Astrocyte (in vitro differentiated cells and primary cell): ENCODE results near the gene CDKAL1. TPM values are rescaled to one million over a fixed set of nuclear protein-coding genes. Genes with fewer than 3 reads are reported as not detected.

Experiments used
- DNase-seq: peaks from one replicate; pipeline ENCODE4 v3.0.0-alpha.2; 2010; ENCODE audit warnings: low read depth
- FAIRE-seq: peaks from 2 replicates; lab custom pipeline; 2011; peaks lifted over from hg19 to GRCh38; lab: Jason Lieb, UNC
- H2AFZ ChIP-seq: 2 replicates; pipeline ENCODE4 v1.6.0; 2012; ENCODE audit warnings: low read depth, low read length, inconsistent platforms
- H3K27ac ChIP-seq: 2 replicates; pipeline ENCODE4 v1.5.1; 2011; ENCODE audit warnings: low read depth, low read length, inconsistent platforms
- H3K27me3 ChIP-seq: 2 replicates; pipeline ENCODE4 v1.6.0; 2011; ENCODE audit warnings: low read length, inconsistent platforms; ENCODE audit not compliant: insufficient read depth
- H3K36me3 ChIP-seq: 2 replicates; pipeline ENCODE4 v1.5.1; 2011; ENCODE audit warnings: low read length, inconsistent platforms; ENCODE audit not compliant: insufficient read depth
- H3K4me1 ChIP-seq: 2 replicates; pipeline ENCODE4 v1.5.1; 2011; ENCODE audit warnings: low read length, inconsistent platforms; ENCODE audit not compliant: insufficient read depth
- H3K4me2 ChIP-seq: 2 replicates; pipeline ENCODE4 v1.6.0; 2012; ENCODE audit warnings: low read length, inconsistent platforms
- H3K4me3 ChIP-seq: 2 replicates; pipeline ENCODE4 v1.5.1; 2011; ENCODE audit warnings: low read depth, mild to moderate bottlenecking, low read length, inconsistent platforms; ENCODE audit not compliant: insufficient read depth
- H3K79me2 ChIP-seq: 2 replicates; pipeline ENCODE4 v1.6.0; 2012; ENCODE audit warnings: mild to moderate bottlenecking, low read length, inconsistent platforms; ENCODE audit not compliant: insufficient read depth
- H3K9ac ChIP-seq: 2 replicates; pipeline ENCODE4 v1.6.0; 2012; ENCODE audit warnings: mild to moderate bottlenecking, low read length, inconsistent platforms
- H3K9me3 ChIP-seq: 2 replicates; pipeline ENCODE4 v1.5.1; 2012; ENCODE audit warnings: low read depth, mild to moderate bottlenecking, low read length, inconsistent platforms; ENCODE audit not compliant: insufficient read depth
- H4K20me1 ChIP-seq: 2 replicates; pipeline ENCODE4 v1.6.0; 2012; ENCODE audit warnings: low read length, inconsistent platforms; ENCODE audit not compliant: insufficient read depth
- H3K27ac Mint-ChIP-seq: one replicate; pipeline ENCODE4 v1.8.0; 2021; ENCODE audit warnings: mild to moderate bottlenecking, mixed read lengths; ENCODE audit not compliant: unreplicated experiment
- H3K27me3 Mint-ChIP-seq: one replicate; pipeline ENCODE4 v1.8.0; 2021; ENCODE audit warnings: low read depth, mixed read lengths; ENCODE audit not compliant: unreplicated experiment
- H3K36me3 Mint-ChIP-seq: one replicate; pipeline ENCODE4 v1.8.0; 2021; ENCODE audit warnings: low read depth, mixed read lengths; ENCODE audit not compliant: unreplicated experiment
- H3K4me1 Mint-ChIP-seq: one replicate; pipeline ENCODE4 v1.8.0; 2021; ENCODE audit warnings: low read depth, mixed read lengths; ENCODE audit not compliant: unreplicated experiment
- H3K4me3 Mint-ChIP-seq: one replicate; pipeline ENCODE4 v1.8.0; 2021; ENCODE audit warnings: mild to moderate bottlenecking, moderate library complexity, mixed read lengths; ENCODE audit not compliant: unreplicated experiment
- H3K9me3 Mint-ChIP-seq: one replicate; pipeline ENCODE4 v1.8.0; 2021; ENCODE audit warnings: mild to moderate bottlenecking, mixed read lengths; ENCODE audit not compliant: unreplicated experiment
- EZH2 ChIP-seq: IDR thresholded peaks from 2 replicates; pipeline ENCODE4 v1.6.1; 2012; ENCODE audit warnings: mild to moderate bottlenecking, low read length, inconsistent platforms; ENCODE audit not compliant: insufficient read depth
- total RNA-seq: library from RNA; stranded (reverse); gene quantifications from 2 replicates; pipeline ENCODE4 v1.2.1, GENCODE V29; 2021
- TF ChIP-seq, protein P1 (sequence below): IDR thresholded peaks from 2 replicates; pipeline ENCODE4 v1.5.1; 2011; ENCODE audit warnings: low read depth, mild to moderate bottlenecking, inconsistent platforms, low read length, moderate library complexity; ENCODE audit not compliant: insufficient read depth

The CDKAL1 gene
- total RNA-seq, 1 donor from 2014 or later: 13.7 TPM

DNA sequence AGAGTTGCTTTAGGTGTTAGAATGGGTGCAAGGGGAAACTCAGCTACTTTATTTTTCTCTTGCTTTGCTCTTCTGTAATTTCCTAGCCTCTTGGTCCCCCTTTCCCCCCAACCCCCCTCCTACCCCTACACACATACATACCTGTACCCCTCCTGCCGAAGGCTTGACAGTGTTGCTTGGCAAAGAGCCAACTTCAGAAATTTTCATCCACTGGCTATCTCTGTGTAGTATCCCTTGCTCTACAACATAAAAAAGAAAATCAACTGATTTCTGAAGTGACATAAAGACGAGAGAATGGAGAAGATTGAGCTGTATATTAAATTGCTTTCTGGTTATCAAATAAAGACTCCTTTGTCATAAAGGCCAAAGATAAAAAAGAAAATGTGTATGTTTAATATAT is 561.2 kb downstream of the CDKAL1 start:
- Histone ChIP-seq H3K27ac (no peak overlapping the region), H3K9me3 (no peaks in the 10 kb centered on the region), H4K20me1 (no peaks in the 10 kb centered on the region), H3K4me1 (no peaks in the 10 kb centered on the region), H3K27me3 (no peaks in the 10 kb centered on the region), H3K4me3 (no peak overlapping the region), H2AFZ (no peak overlapping the region), H3K9ac (no peak overlapping the region), H3K36me3 (no peaks in the 10 kb centered on the region), H3K79me2 (no peaks in the 10 kb centered on the region), H3K4me2 (no peak overlapping the region)
- DNase-seq (no peak), FAIRE-seq (no peak)
- no peak for TF ChIP-seq EZH2
- TF ChIP-seq, protein P1, sequence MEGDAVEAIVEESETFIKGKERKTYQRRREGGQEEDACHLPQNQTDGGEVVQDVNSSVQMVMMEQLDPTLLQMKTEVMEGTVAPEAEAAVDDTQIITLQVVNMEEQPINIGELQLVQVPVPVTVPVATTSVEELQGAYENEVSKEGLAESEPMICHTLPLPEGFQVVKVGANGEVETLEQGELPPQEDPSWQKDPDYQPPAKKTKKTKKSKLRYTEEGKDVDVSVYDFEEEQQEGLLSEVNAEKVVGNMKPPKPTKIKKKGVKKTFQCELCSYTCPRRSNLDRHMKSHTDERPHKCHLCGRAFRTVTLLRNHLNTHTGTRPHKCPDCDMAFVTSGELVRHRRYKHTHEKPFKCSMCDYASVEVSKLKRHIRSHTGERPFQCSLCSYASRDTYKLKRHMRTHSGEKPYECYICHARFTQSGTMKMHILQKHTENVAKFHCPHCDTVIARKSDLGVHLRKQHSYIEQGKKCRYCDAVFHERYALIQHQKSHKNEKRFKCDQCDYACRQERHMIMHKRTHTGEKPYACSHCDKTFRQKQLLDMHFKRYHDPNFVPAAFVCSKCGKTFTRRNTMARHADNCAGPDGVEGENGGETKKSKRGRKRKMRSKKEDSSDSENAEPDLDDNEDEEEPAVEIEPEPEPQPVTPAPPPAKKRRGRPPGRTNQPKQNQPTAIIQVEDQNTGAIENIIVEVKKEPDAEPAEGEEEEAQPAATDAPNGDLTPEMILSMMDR: no peak
- H3K27me3 Mint-ChIP-seq: no peaks in the 10 kb centered on the region
- no peaks in the 10 kb centered on the region for H3K4me1 Mint-ChIP-seq
- H3K27ac Mint-ChIP-seq: no peak overlapping the region
- no peaks in the 10 kb centered on the region for H3K9me3 Mint-ChIP-seq
- no peak overlapping the region for H3K4me3 Mint-ChIP-seq
- H3K36me3 Mint-ChIP-seq: no peaks in the 10 kb centered on the region

DNA sequence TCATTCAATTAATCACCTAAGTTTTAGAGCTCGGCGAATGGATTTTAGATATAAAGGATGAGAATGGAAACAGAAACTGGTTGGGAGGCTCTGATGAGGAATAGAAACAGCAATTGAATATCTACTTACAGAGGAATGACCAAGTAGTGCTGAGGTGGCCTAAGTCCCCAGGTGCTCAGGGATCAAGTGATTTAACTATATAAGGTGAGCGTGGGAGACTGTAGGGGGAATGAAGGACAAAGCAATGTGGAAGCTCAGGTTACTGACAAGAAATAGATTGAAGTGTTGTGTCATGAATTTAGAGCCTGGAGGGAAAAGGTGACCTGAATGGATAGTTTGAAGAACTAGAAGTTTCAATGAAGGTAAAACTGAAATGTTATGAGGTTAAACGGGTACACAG is 563.9 kb downstream of the CDKAL1 start:
- H3K79me2 ChIP-seq: no peaks in the 10 kb centered on the region
- no peaks in the 10 kb centered on the region for H3K4me1 ChIP-seq
- no peak overlapping the region for H2AFZ ChIP-seq
- H4K20me1 ChIP-seq: no peaks in the 10 kb centered on the region
- DNase-seq (no peak), FAIRE-seq (no peak)
- H3K4me1 Mint-ChIP-seq: no peaks in the 10 kb centered on the region
- H3K9me3 ChIP-seq: no peaks in the 10 kb centered on the region
- no peak overlapping the region for H3K9ac ChIP-seq
- no peak overlapping the region for H3K4me3 ChIP-seq
- no peaks in the 10 kb centered on the region for H3K27me3 Mint-ChIP-seq
- no peak overlapping the region for H3K27ac Mint-ChIP-seq
- TF ChIP-seq, protein P1: no peak
- TF ChIP-seq EZH2: no peak
- H3K27me3 ChIP-seq: no peaks in the 10 kb centered on the region
- H3K27ac ChIP-seq: no peak overlapping the region
- H3K4me3 Mint-ChIP-seq: no peak overlapping the region
- no peaks in the 10 kb centered on the region for H3K9me3 Mint-ChIP-seq
- H3K4me2 ChIP-seq: no peak overlapping the region
- no peaks in the 10 kb centered on the region for H3K36me3 ChIP-seq
- H3K36me3 Mint-ChIP-seq: no peaks in the 10 kb centered on the region

DNA sequence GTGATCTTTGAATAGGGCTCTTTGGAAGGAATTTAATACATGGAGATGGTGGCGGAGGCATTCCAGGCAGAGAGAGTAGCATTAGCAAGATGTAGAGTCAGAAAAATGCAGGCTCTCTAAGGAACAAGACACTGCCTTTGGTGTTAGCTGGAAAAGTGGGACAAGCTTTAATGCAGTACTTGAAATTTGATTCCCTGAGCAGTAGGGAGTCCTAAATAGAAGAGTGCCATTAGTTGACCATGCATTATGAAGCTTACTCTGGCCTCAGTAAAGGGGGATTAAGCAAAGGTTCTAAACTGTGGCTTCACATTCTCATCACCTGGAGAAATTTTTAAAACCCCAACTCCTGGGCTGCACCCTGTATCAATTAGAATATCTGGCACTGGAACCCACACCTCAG is 564.5 kb downstream of the CDKAL1 start:
- Histone ChIP-seq H3K9me3 (no peaks in the 10 kb centered on the region), H3K4me1 (no peaks in the 10 kb centered on the region), H3K4me2 (no peak overlapping the region), H3K27ac (no peak overlapping the region), H2AFZ (no peak overlapping the region), H4K20me1 (no peaks in the 10 kb centered on the region), H3K79me2 (no peaks in the 10 kb centered on the region), H3K4me3 (no peak overlapping the region), H3K9ac (no peak overlapping the region), H3K36me3 (no peaks in the 10 kb centered on the region), H3K27me3 (no peaks in the 10 kb centered on the region)
- FAIRE-seq (no peak), DNase-seq (no peak)
- no peak overlapping the region for H3K4me3 Mint-ChIP-seq
- no peaks in the 10 kb centered on the region for H3K27me3 Mint-ChIP-seq
- no peaks in the 10 kb centered on the region for H3K36me3 Mint-ChIP-seq
- no peaks in the 10 kb centered on the region for H3K9me3 Mint-ChIP-seq
- TF ChIP-seq, protein P1: no peak
- no peak for TF ChIP-seq EZH2
- no peak overlapping the region for H3K27ac Mint-ChIP-seq
- no peaks in the 10 kb centered on the region for H3K4me1 Mint-ChIP-seq
